Osteoblast (primary cell): ENCODE data around the gene PLEKHG4. TPM values are rescaled to one million over a fixed set of nuclear protein-coding genes. Genes with fewer than 3 reads are reported as not detected.

Experiments
- DNase-seq: peaks from one replicate; pipeline ENCODE4 v3.0.0; 2011; ENCODE audit warnings: low spot score, mixed read lengths; ENCODE audit not compliant: insufficient read length; ENCODE audit errors: missing footprints
- H2AFZ ChIP-seq: 2 replicates; pipeline ENCODE4 v1.6.0; 2011; ENCODE audit warnings: mild to moderate bottlenecking, low read length
- H3K27ac ChIP-seq: 2 replicates; pipeline ENCODE4 v1.5.1; 2011; ENCODE audit warnings: mild to moderate bottlenecking, low read depth, low read length, moderate library complexity
- H3K27me3 ChIP-seq: 2 replicates; pipeline ENCODE4 v1.6.0; 2012; ENCODE audit warnings: mild to moderate bottlenecking, control low read depth, inconsistent platforms, low read length, moderate library complexity; ENCODE audit not compliant: insufficient read depth
- H3K36me3 ChIP-seq: 2 replicates; pipeline ENCODE4 v1.5.1; 2011; ENCODE audit warnings: mild to moderate bottlenecking, low read length, control low read depth, moderate library complexity; ENCODE audit not compliant: insufficient read depth
- H3K4me1 ChIP-seq: 2 replicates; pipeline ENCODE4 v1.5.1; 2011; ENCODE audit warnings: mild to moderate bottlenecking, low read length, control low read depth, moderate library complexity; ENCODE audit not compliant: insufficient read depth
- H3K4me2 ChIP-seq: 2 replicates; pipeline ENCODE4 v1.6.0; 2011; ENCODE audit warnings: mild to moderate bottlenecking, low read length; ENCODE audit not compliant: insufficient read depth
- H3K4me3 ChIP-seq: fragments of 200-600 bp; sonication (generic); 3 replicates; pipeline ENCODE4 v1.5.1; 2012; ENCODE audit warnings: mild to moderate bottlenecking, low read length, inconsistent platforms; ENCODE audit not compliant: insufficient read depth
- H3K79me2 ChIP-seq: 2 replicates; pipeline ENCODE4 v1.6.0; 2012; ENCODE audit warnings: mild to moderate bottlenecking, low read length, control low read depth, inconsistent platforms; ENCODE audit not compliant: insufficient read depth
- H3K9me3 ChIP-seq: 2 replicates; pipeline ENCODE4 v1.5.1; 2011; ENCODE audit warnings: low read depth, low read length, control low read depth
- H4K20me1 ChIP-seq: 2 replicates; pipeline ENCODE4 v1.6.0; 2012; ENCODE audit warnings: mild to moderate bottlenecking, low read length, control low read depth; ENCODE audit not compliant: insufficient read depth
- CTCF ChIP-seq: IDR thresholded peaks from 2 replicates; pipeline ENCODE4 v1.5.1; 2011; ENCODE audit warnings: mild to moderate bottlenecking, low read depth, low read length, moderate library complexity; ENCODE audit errors: extremely low read depth
- total RNA-seq: library from RNA; depleted of rRNA; stranded (reverse); fragments of >200 nt; gene quantifications from 2 replicates; pipeline ENCODE4 v1.2.3, GENCODE V29; 2012

PLEKHG4 gene
- total RNA-seq, 1 donor, result 41.6 TPM

DNA sequence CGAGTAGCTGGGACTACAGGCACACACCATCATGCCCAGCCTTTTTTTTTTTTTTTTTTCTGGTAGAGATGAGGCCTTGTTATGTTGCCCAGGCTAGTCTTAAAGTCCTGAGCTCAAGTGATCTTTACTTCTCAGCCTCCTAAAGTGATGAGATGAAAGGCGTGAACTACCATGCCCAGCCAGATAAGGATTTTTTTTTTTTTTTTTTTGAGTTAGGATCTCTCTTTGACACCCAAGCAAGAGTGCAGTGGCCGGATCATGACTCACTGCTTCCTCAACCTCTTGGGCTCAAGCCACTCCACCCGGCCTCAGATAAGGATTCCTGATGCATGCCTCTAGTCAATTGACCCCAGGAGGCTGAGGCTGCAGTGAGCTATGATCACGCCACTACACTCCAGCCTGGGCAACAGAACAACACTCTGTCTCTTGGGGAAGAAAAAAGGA lies 11.2 kb upstream of the PLEKHG4 start:
- Histone ChIP-seq H3K79me2 (no peaks in the 10 kb centered on the region), H3K27ac (peak overlapping the region; percentile 75)

DNA sequence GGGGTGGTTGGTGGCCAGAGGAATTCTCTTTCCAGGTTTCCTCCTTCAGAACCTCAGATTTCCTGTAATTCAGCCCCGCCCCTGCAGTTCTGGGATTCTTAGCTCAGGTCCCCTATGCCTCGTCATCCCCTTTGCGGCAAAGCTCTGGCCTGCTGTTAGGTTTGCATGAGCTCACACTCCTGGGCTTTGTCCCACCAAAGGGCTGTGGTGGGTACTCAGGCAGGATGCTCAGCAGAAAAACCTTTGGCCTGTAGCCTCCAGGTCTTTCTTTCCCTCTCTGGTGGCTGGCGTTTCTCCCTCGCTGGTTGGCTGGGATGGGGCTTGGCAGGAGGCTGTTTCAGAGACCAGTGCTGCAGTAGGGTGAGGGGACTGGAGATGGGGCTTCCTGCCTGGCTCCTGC lies 9.6 kb upstream of the PLEKHG4 start:
- peak; percentile 92 for DNase-seq
- Histone ChIP-seq H4K20me1 (no peaks in the 10 kb centered on the region), H3K79me2 (no peaks in the 10 kb centered on the region), H3K4me1 (peaks cover 32% of the 10 kb centered on the region), H3K27me3 (no peaks in the 10 kb centered on the region), H2AFZ (no peak overlapping the region), H3K27ac (peak overlapping the region; percentile 37), H3K9me3 (no peaks in the 10 kb centered on the region), H3K4me2 (no peak overlapping the region), H3K36me3 (peaks cover 16% of the 10 kb centered on the region), H3K4me3 (no peak overlapping the region)
- no peak for TF ChIP-seq CTCF

More for the DNA sequence above, 11.2 kb upstream of the PLEKHG4 start:
- H2AFZ ChIP-seq, result no peak overlapping the region
- DNase-seq, result peak; percentile 83
- peak overlapping the region; percentile 47 for H3K4me2 ChIP-seq
- no peak overlapping the region for H3K4me3 ChIP-seq
- H3K27me3 ChIP-seq, result no peaks in the 10 kb centered on the region
- H4K20me1 ChIP-seq, result no peaks in the 10 kb centered on the region
- H3K36me3 ChIP-seq, result peaks cover 16% of the 10 kb centered on the region
- peaks cover 32% of the 10 kb centered on the region for H3K4me1 ChIP-seq
- TF ChIP-seq CTCF, result no peak
- no peaks in the 10 kb centered on the region for H3K9me3 ChIP-seq

- peaks cover 5% of the 10 kb centered on the region for H3K79me2 ChIP-seq
- H3K9me3 ChIP-seq, result no peaks in the 10 kb centered on the region
These were observed 8.4 kb upstream of the PLEKHG4 start for GRCh38 chr16:67270931-67271338.

GRCh38 chr16:67271446-67271845 lies 7.9 kb upstream of the PLEKHG4 start:
- Histone ChIP-seq H2AFZ (no peak overlapping the region), H3K79me2 (peaks cover 11% of the 10 kb centered on the region), H4K20me1 (no peaks in the 10 kb centered on the region), H3K27me3 (no peaks in the 10 kb centered on the region), H3K4me1 (peaks cover 36% of the 10 kb centered on the region), H3K36me3 (peaks cover 20% of the 10 kb centered on the region), H3K9me3 (no peaks in the 10 kb centered on the region), H3K4me3 (no peak overlapping the region), H3K4me2 (no peak overlapping the region), H3K27ac (no peak overlapping the region)
- TF ChIP-seq CTCF, result no peak
- peak; percentile 48 for DNase-seq

More at GRCh38 chr16:67270931-67271338, 8.4 kb upstream of the PLEKHG4 start:
- Histone ChIP-seq H3K4me1 (peaks cover 35% of the 10 kb centered on the region), H3K36me3 (peaks cover 19% of the 10 kb centered on the region), H3K27me3 (no peaks in the 10 kb centered on the region), H3K4me3 (no peak overlapping the region), H3K27ac (no peak overlapping the region), H3K4me2 (no peak overlapping the region), H2AFZ (no peak overlapping the region), H4K20me1 (no peaks in the 10 kb centered on the region)
- no peak for TF ChIP-seq CTCF
- DNase-seq, result peak; percentile 9
